ENCODE data around the gene FMC1.

DNA sequence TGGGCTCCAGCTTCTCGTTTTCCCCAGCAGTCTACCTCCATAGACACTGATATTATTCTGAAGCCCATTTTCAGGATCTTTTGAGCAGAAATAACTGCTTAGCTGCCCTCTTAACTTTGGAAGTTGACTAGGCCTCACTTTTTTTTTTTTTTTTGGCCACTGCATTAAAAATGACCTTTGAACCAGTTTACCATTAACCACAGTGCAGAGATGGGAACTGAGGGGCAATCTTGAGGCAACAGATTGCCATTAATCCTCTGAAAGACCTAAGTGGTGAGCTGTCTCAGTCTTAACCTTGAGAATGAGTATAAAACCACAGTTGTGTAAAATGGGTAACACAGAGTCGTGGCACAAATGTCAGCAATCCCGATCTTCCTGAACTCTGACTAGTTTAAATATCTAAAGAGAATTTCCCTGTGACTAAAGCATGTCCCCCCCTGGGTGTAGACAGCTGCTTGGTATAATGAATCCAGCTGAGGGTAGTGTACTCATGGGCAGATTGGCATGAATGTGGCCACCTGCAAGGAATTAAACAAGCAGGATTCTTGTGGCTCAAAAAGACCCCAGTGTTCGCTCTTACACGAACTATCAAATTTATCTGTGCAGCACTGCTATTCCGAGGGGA is 46.1 kb upstream of the FMC1 start:
- TF ChIP-seq FOXM1 (IDR thresholded peaks at IDR 0.05; ENCODE audit: borderline replicate concordance, low read depth) = no peak
- TF ChIP-seq MAX (IDR thresholded peaks at IDR 0.05) = no peak
- no peak for TF ChIP-seq ZBTB7A (IDR thresholded peaks at IDR 0.05; ENCODE audit: low read depth)
- TF ChIP-seq EGR1 (IDR thresholded peaks at IDR 0.05) = no peak
- TF ChIP-seq TCF12 (IDR thresholded peaks at IDR 0.05; ENCODE audit: low read depth) = no peak

Measured in Ishikawa (cell line).